Measurements from ENCODE around the gene LRRC73.
"Not testable (repeated sequence)": the region's sequence is repeated elsewhere in the genome, so short reads cannot be mapped to it uniquely, and the experiment has no call there.

Gene LRRC73

DNA sequence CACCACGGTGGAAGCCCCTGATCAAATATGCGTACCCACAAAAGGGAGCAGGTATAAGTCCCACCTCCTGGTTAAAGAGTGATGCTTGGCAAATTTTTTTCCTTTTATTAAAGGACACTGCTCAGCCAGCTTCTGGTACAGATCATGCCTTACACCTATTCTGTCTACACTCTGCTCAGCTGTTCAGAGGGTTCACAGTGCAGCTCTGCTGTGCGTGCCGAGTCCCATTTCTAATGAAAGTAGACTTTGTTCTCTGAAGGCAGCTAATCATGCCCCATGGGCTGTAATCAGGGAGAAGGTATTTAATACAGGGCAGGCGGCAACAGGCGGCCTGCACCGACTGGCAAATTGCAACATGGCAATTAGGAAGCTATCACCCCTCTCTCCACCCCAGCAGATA lies 16.3 kb downstream of the LRRC73 start:
- DNase-seq (ENCODE audit: low read depth in 2 of 3, low spot score in 1 of 3): no peak

DNA sequence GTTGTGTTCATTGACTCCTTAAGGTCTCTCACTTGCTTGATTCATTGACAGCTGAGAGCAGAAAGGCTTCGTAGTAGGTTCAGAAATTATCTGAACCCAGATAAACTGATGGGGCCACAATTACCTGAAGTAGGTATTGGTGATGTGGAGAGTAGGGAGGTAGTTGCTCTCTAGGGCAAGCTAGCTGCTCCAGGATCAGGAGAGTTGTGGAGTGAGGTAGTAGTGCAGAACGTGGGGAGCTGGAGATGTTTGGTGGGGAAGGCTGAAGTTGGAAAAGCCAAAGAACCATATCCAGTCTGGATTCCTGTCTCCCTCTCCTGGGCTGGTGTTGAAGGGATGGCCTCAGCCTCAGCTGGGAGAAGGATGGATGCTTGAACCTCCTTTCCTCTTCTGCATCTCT lies 16.9 kb downstream of the LRRC73 start:
- no peak for DNase-seq (ENCODE audit: low read depth in 2 of 3, low spot score in 1 of 3)

DNA sequence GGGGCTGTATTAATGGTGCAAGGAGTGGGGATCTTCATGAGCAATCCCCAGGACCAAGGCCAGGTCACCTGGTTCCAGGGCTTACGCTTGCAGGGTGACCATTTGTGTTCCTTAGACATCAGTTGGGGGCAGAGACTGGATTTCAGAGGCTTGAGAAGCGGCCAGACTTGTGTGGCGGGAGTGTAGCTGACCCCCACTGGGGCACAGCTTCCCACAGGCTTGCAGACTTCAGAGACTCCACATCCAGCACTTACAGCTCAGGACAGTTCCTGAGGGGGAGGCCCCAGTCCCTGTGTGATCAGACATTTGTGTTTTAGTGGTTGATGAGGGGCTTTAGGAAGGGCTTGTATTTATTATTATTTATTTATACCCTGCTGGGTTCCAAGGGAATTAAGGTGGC lies 17.5 kb downstream of the LRRC73 start:
- DNase-seq (ENCODE audit: low read depth in 2 of 3, low spot score in 1 of 3): no peak

DNA sequence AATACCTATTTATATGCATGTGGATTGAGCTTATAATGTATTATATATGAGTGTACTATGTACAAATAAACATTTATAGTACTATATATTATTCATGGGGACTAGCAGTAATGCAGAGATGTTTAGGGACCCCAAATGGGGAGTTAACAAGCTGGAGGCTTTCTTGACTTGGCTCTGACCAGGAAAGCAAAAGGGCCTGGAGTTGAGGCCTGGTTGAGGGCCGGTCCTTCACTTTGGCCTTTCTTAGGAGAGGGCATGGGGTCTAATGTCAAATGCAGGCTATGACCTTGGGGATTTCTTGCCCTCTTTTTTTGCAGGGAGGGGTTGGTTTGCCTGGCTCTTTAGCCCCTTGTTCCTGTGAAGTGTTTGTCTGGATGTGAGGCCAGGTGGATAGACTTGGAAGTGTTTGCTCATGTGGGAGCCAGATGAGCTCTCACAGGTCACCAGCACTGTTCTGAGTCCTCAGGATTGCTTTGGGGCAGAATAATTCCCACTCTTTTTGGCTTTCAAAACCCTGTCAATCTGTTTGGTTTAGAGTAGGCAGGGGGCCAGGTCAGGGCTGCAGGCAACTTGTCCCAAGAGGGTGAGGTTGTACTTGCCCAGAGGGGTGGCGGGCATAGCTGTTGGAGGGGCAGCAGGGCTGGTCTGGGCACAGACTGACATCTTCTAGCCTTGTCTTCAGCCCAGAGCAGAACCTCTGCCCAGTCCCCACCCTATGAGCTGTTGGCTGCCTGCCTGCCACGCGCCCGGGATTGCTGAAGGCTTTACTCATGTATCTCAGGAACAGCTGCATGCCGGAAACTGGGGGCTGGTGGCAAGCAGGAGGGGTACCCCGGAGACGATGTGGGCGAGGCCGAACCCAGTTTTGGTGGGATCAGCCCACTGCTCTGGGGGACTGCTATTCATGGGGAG lies 18.1 kb downstream of the LRRC73 start:
- DNase-seq (ENCODE audit: low read depth in 2 of 3, low spot score in 1 of 3): no peak

DNA sequence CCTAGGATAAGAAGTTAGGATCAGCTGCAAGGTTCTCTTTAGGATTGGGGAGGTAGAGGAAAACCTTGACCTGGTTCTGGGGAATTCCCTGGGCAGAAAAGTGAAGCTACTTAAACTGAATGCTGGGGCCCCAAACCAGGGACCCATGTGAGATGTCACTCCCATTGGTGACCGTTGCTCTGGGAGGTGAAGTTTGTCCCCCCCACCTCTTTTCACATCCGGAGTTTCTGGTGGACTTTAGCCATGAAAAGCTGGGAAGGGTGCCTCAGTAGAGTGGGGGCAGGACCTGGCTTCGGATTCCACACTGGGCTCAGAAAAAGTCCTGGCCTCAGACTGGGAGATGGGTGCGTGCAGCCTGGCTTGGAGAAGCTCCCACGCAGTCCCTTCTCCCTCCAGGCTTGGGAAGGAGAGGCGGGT lies 19.6 kb downstream of the LRRC73 start:
- DNase-seq (ENCODE audit: low read depth in 2 of 3, low spot score in 1 of 3): no peak

DNA sequence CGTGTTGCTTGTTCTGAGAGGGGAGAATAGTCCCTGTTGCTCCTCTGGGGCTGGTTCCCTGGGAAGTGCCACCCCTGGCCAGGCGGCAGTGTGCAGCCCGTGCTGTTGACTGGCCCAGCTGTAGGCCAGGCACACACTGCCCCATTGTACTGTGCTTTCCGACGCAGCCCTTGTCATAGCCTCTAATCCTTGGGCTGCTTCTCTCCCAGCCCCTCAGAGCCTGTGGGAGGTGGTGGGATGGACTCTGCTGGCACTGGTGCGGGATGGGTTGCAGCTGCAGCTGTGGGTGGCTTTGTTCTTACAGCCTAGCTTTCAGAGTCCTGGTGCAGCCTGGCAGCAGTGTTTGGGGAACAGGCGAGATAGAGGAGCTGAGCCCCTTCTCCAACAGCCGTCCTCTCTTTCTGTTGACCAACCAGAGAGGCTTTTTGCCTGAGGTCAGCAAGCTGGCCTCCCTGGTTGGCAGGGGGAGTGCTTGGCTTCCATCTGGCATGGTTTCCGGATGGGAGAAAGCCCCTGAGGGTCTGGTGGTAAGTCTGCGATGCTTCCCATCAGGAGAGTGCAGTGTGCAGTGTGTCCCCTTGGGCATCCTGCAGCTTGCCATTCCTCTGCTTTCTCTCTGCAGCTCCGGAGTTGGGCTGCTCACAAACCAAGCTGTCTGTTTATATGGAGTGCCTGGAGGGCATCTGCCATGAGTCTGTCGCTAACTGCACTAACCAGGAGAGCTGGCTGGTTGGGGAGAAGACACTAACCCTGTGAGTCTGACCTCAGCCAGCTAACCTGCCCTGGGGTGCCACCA lies 20.7 kb downstream of the LRRC73 start:
- no peak for DNase-seq (ENCODE audit: low read depth in 2 of 3, low spot score in 1 of 3)

DNA sequence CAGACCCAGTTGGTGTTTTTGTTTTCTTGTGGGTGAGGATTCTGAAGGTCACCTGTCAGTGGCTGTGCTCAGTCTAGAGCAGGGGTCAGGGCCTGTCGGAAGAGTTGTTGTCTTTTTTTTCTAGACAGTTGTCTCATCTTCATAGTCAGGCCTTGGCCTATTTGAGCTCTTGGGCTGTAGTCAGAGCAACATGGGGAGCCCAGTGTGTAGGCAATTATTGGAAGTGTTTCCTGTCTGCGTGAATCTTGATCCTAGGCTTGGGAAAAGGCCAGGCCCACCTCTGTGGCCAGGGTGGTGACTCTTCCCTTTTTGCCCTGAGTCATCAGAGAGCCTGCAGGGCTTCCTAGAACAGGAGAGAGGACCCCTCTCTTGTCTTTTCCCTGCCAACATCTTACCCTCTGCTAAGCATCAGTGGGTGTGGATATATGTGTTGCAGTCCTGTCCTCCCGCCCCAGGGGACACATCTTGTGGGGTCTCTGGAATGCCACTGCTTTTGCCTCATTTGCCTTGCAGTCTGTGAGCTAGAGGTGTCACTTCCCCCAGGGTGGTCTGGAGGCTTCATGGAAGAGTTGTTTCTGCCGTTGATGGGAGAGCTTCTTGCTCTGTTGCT lies 21.4 kb downstream of the LRRC73 start:
- no peak for DNase-seq (ENCODE audit: low read depth in 2 of 3, low spot score in 1 of 3)

DNA sequence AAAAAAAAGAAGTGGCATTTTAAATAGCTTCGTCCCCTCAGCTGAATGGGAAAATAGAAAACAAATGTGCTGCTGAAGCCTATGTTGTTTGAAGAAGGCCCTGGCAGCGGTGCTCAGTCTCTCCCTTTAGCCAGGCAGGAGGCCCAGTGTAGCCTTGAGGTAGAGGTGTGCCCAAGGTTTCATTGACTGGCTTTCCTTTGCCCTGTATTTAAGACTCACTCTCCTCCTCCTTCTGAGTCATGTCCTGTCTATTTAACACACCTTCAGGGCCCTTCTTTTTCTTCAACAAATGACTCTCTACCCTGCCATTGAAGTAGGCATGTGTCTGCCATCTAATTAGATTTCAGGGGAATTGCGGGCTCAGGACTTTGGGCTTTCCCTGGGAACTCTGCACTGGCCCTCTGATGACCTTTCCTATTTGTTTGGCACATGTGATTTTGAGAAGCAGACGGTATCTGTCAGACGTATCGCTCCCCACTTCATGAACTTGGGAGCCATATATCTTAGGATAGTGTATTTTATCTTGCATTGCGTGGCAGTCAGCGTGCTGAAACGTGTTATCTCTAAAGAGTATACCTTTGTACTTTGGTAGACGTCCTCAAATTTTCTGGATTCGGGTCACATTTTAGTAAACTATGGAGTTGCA lies 28.4 kb downstream of the LRRC73 start:
- no peak for DNase-seq (ENCODE audit: low read depth in 2 of 3, low spot score in 1 of 3)

DNA sequence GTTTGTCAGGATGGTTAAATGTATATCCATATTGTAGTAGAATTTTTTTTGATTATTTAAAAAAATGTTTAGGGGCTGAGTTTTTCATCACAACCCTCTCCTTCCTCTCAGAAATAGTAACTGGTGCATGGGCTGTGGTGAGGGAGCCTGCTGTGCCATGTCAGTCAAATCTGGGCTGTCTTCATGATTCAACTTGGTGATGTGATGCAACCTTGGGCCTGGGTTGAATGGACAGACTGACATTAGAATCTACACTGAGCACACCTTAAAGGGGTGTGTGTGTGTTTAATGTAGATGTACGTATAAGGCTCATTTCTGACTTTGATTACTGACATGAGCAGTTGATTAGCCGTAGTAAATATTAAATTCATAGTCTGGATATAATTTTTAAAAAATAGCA lies 29.1 kb downstream of the LRRC73 start:
- DNase-seq (ENCODE audit: low read depth in 2 of 3, low spot score in 1 of 3): no peak

DNA sequence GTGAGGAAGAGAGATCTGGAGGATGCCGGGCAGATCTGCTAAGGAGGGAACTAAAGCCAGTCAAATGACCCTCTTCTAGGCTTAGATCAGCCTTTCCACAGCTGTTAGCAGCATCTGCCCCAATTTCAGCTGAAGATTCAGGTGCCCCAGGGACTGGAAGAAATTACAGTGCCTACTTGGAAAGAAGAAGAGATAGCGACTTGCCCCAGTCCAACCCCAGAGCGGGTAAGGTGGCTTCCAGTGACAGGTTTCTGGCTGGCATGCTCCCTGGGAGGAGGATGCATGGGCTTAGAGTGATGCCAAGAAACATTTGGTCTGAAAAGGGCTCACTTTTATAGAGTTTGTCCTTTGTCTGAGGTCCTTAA lies 32.2 kb downstream of the LRRC73 start:
- DNase-seq (ENCODE audit: low read depth in 2 of 3, low spot score in 1 of 3): no peak

DNA sequence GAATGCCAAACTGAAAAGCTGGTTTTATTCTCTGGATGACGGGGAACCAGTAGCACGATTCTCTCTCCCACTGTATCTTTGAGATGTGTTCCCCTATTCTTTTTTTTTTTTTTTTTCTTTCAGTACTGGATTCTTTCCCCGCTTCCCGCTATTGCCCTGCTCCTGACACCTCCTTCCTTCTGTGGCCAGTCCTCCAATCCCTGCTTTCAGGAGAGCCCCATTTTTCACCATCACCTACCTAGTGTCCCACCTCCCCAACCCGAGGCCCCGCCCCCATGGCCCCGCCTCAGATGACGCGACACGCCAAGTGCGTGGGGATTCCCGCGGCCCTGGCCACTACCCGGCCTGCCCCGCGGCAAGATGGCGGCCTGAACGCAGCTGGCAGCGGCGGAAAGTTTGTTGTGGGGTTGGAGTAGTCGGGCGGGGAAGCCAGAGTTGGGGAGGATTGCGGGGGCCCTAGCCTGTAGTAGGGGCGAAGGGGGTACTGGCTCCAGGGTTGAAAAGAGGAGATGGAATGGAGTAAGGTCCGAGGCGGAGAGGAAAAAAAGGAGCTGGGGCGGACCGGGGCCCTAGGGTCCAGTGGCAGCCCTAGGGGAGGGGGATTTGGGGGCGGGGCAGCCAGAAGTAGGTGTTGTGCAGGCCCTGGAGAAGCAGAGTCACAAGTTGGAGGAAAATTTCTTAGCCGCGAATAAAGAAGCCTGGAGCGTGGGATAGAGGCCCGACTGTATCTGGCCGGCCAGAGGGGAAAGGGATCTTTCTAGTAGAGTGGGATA lies 32.7 kb downstream of the LRRC73 start, which contains the start of gene TJAP1:
Gene TJAP1 (plus strand): TSS at position 336 of the 773 bp plus-strand sequence. CDS start 21,432 bp downstream, outside the sequence.
- DNase-seq (ENCODE audit: low read depth in 2 of 3, low spot score in 1 of 3): peak; percentile 94 to 100 (median 96)

DNA sequence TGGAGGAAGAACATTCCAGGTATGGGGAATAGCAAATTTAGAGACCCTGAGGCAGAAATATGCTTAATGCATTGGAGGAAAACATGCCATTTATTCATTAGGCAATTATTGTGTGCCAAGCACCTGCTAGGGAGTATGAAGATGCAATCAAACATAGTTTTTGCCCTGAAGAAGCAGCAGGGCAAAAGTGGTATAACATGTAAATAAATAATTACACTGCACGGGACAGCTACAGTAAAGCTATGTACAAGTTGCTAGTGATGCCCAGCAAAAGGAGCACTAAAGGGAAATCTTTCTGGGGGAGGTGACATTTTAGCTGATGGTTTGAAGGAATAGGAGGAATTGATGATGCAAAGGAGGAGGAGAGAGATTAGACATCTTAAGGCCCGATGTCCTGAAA lies 33.4 kb downstream of the LRRC73 start:
- DNase-seq (ENCODE audit: low read depth in 2 of 3, low spot score in 1 of 3): no peak

DNA sequence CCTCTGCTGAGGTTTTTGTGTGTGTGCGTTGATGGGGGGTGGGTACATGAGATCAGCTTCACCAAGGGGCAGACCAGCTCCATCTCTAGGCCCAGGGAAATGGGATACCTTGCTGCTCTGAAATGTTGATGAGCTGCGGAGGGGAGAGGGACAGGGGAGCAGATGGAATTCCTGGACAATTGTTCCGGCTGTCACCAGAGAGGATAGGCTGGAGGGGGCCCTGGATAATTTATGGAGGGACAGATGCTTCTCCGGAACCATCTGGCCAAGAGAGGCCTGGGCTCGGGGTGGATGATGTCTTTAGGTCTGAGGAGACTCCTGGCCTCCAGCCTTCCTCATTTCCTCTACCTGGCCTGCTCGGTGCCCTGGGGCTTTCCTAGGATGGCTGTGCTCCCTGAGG lies 34.6 kb downstream of the LRRC73 start:
- DNase-seq (ENCODE audit: low read depth in 2 of 3, low spot score in 1 of 3): no peak

DNA sequence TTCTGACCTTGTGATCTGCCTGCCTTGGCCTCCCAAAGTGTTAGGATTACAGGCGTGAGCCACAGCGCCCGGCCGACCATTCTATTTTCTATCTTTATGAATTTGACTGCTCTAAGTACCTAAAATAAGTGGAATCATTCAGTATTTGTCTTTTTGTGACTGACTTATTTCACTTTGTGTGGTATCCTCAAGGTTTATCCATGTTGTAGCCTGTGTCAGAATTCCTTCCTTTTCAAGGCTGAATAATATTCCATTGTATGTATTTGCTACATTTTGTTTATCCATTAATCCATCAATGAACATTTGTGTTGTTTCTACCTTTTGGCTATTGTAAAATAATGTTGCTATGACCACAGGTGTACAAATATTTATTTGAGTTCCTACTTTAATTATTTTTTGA lies 37.6 kb downstream of the LRRC73 start:
- no peak for DNase-seq (ENCODE audit: low read depth in 2 of 3, low spot score in 1 of 3)

DNA sequence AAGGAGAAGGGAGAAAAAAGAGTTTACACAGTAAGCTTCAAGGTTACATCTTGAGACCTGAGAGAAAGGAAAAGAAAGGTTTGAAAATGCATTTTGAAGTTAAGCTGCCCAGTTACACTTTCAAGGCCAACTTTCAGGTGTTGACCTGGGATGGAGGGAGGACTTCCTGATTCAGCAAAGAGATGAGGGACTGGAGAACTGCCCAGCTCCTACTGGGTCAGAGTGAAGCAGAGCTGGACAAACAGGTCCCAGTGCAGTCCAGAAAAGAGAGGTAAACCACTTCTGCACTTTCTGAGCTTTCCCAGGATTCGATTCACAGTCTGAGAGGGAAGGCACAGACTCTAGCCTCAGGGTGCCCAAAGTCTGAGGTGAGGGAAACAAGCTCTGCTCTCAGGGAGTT lies 38.7 kb downstream of the LRRC73 start:
- no peak for DNase-seq (ENCODE audit: low read depth in 2 of 3, low spot score in 1 of 3)

DNA sequence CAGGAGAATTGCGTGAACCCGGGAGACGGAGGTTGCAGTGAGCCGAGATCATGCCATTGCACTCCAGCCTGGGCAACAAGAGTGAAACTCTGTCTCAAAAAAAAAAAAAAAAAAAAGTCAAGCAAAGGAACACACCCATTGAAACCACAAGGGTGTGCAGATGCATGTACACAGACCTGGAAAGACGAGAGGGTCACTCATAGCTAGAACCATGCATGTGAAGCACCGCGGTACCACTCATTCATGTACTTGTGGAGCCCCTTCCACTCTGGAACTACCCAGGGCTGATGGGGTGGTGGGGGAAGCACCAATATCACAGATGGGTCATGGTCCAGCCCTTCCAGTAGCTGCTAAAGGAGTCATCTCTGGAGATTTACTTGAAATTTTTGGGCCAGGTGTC lies 40.2 kb downstream of the LRRC73 start:
- DNase-seq (ENCODE audit: low read depth in 2 of 3, low spot score in 1 of 3): no peak

DNA sequence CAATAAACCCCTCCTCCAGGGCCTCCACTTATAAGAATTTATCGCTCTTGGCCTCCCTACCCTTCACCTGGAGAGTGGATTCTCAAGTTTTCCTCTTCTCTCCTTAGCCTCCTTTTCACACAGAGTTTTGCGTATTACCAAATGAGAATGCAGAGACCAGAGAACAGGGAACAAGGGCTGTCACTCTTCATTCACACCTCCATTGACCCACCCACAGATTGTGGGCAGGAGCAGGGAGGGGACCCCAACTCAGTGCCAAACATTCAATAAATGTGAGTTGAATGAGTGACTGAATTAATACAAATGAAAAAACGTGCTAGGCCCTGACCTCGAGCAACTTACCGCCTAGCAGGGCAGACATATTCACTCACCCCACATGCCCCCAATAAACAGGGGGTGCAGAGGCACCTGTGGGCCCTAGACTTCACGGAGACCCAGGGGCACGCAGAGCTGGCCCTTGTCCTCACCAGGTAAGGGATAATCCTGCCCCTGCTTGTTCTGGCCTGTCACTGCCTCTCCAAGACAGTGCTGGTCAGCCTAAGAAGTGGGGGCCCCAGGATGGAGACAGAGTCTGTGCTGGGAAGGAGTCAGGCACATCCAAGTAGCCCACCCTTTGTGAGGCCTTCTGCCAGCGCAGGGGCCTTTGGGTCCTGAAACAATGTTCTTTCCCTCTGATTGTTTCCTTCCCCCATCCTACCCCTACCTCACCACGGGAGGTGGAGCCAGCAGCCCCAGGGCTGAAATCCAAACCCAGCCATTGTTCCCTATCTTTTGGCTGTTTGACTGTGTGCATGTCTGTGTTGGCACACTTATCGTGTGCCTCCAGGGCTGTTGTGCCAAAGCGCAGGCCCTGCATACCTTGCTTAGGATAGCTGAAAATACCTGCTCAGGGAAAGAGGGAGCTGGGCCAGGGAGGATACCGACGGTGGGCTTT lies 41.1 kb downstream of the LRRC73 start:
- no peak for DNase-seq (ENCODE audit: low read depth in 2 of 3, low spot score in 1 of 3)

DNA sequence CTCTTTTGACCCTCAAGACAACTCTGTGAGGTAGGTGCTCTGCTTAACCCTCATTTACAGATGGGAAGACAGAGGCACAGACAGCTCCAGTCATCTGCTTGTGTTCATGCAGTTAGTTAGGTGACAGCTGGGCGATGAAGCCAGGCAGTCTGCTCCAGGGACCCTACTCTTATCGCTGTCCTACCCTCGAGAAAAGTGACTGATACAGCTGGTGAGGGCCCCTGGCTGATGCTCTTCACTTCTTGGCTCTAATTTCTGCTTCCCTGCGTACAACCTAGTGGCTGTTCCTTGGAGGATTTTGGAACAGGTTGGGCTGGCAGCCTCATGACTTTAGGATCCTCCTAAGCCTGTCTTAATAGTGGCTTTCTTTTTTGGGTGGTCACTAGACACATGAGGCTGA lies 41.9 kb downstream of the LRRC73 start:
- DNase-seq (ENCODE audit: low read depth in 2 of 3, low spot score in 1 of 3): no peak

DNA sequence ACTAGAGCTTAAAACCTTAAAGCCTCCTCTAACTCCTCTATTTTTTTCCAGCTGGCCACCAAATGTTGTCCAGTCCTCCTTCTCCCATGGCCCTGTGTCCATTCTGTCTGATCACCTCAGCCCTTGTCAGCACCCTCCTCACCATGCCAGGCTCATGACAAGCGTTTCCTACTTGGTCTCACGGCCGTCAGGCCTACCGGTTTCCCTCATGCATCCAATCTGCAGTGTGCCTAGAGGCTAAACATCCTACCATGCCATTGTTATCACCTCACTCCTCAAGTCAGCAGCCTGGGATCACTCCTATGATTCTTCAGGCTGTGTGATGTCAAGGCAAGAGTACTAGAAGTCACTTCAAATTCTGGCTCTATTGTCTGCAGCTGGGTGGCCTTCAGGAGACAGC lies 42.4 kb downstream of the LRRC73 start:
- DNase-seq (ENCODE audit: low read depth in 2 of 3, low spot score in 1 of 3): no peak

DNA sequence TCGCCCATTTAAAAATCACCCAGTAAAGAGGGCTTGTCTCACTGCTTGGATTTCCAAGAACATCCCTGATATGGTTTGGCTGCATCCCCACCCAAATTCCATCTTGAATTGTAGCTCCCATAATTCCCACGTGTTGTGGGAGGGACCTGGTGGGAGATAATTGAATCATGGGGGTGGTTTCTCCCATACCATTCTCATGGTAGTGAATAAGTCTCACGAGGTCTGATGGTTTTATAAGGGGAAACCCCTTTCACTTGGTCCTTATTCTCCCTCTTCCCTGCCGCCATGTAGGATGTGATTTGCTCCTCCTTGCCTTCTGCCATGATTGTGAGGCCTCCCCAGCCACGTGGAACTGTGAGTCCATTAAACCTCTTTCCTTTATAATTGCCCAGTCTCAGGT lies 42.9 kb downstream of the LRRC73 start:
- DNase-seq (ENCODE audit: low read depth in 2 of 3, low spot score in 1 of 3): not testable (repeated sequence)
